ENCODE measurements around the gene GSTM3.

The GSTM3 gene

GRCh38 chr1:109775398-109775797, 34.6 kb upstream of the GSTM3 start:
- no peak for TF ChIP-seq CTCF (IDR thresholded peaks at IDR 0.05; ENCODE audit: control insufficient read depth, extremely low read depth, insufficient read depth)
- DNase-seq (ENCODE audit: low read depth) = no peak
- H3K4me3 ChIP-seq (ENCODE audit: low read depth, low read length) = no peak overlapping the region

- no peak for DNase-seq (ENCODE audit: low read depth)
- no peak for TF ChIP-seq CTCF (IDR thresholded peaks at IDR 0.05; ENCODE audit: control insufficient read depth, extremely low read depth, insufficient read depth)
- no peak overlapping the region for H3K4me3 ChIP-seq (ENCODE audit: low read depth, low read length)
Measured at GRCh38 chr1:109773900-109774485, 33.2 kb upstream of the GSTM3 start.

GRCh38 chr1:109773203-109773899, 32.5 kb upstream of the GSTM3 start:
- peak; percentile 72 for DNase-seq (ENCODE audit: low read depth)
- H3K4me3 ChIP-seq (ENCODE audit: low read depth, low read length) = no peak overlapping the region
- TF ChIP-seq CTCF (IDR thresholded peaks at IDR 0.05; ENCODE audit: control insufficient read depth, extremely low read depth, insufficient read depth) = peak; percentile 99

GRCh38 chr1:109772658-109773202, 31.9 kb upstream of the GSTM3 start:
- no peak for DNase-seq (ENCODE audit: low read depth)
- TF ChIP-seq CTCF (IDR thresholded peaks at IDR 0.05; ENCODE audit: control insufficient read depth, extremely low read depth, insufficient read depth) = no peak

GRCh38 chr1:109771712-109772657, 31.1 kb upstream of the GSTM3 start:
- no peak for DNase-seq (ENCODE audit: low read depth)
- no peak overlapping the region for H3K4me3 ChIP-seq (ENCODE audit: low read depth, low read length)
- TF ChIP-seq CTCF (IDR thresholded peaks at IDR 0.05; ENCODE audit: control insufficient read depth, extremely low read depth, insufficient read depth) = no peak

More at GRCh38 chr1:109772658-109773202, 31.9 kb upstream of the GSTM3 start:
- H3K4me3 ChIP-seq (ENCODE audit: low read depth, low read length) = no peak overlapping the region

- TF ChIP-seq CTCF (IDR thresholded peaks at IDR 0.05; ENCODE audit: control insufficient read depth, extremely low read depth, insufficient read depth) = no peak
- no peak for DNase-seq (ENCODE audit: low read depth)
- no peak overlapping the region for H3K4me3 ChIP-seq (ENCODE audit: low read depth, low read length)
Measured at GRCh38 chr1:109770331-109771095, 29.7 kb upstream of the GSTM3 start.
